Activated B cell treated with CpG ODN at 0.5 μM for 24 hours (primary cell): ENCODE measurements around the gene FADS6. TPM values are rescaled to one million over a fixed set of nuclear protein-coding genes. Genes with fewer than 3 reads are reported as not detected.
"Not testable (repeated sequence)": the region's sequence is repeated elsewhere in the genome, so short reads cannot be mapped to it uniquely, and the experiment has no call there.

Source experiments
- ATAC-seq: fragments of 200-7000 bp; cut with Tn5 transposase; one replicate; pipeline ENCODE4 v1.10.0; 2021; ENCODE audit warnings: low read depth, mild to moderate bottlenecking, moderate library complexity
- CTCF ChIA-PET: fragments of 350-600 bp; sonication (Branson Sonifier 250); formaldehyde crosslinking; loops from one replicate; lab custom pipeline; 2021; ENCODE audit warnings: antibody characterized with exemption; lab: Charles Lee
- POLR2A ChIA-PET: fragments of 350-600 bp; sonication (Branson Sonifier 250); formaldehyde crosslinking; loops from one replicate; lab custom pipeline; 2021; ENCODE audit warnings: antibody characterized with exemption; lab: Charles Lee
- DNase-seq: peaks from one replicate; pipeline ENCODE4 v3.0.0; 2022
- H3K27ac Mint-ChIP-seq: one replicate; pipeline ENCODE4 v1.8.0; 2020; ENCODE audit warnings: mixed read lengths
- H3K27me3 Mint-ChIP-seq: one replicate; pipeline ENCODE4 v1.8.0; 2021; ENCODE audit warnings: mixed read lengths
- H3K36me3 Mint-ChIP-seq: one replicate; pipeline ENCODE4 v1.8.0; 2021; ENCODE audit warnings: low read depth, mixed read lengths
- H3K4me1 Mint-ChIP-seq: one replicate; pipeline ENCODE4 v1.8.0; 2021; ENCODE audit warnings: mixed read lengths
- H3K4me3 Mint-ChIP-seq: one replicate; pipeline ENCODE4 v1.8.0; 2020; ENCODE audit warnings: mild to moderate bottlenecking, mixed read lengths
- H3K9me3 Mint-ChIP-seq: one replicate; pipeline ENCODE4 v1.8.0; 2020; ENCODE audit warnings: mixed read lengths
- CTCF ChIP-seq: fragments of 200-600 bp; IDR thresholded peaks from one replicate; pipeline ENCODE4 v1.8.0; 2022; ENCODE audit warnings: antibody characterized with exemption, mild to moderate bottlenecking
- intact Hi-C: fragments of 100-400 bp; cut with micrococcal nuclease; formaldehyde crosslinking; loops from one replicate; pipeline ENCODE4 v1.15.1; 2024
- total RNA-seq: library from RNA; stranded (reverse); gene quantifications from 2 replicates; pipeline ENCODE4 v1.2.3, GENCODE V29; 2022

FADS6 gene
- total RNA-seq, 1 donor from 2014 or later, result not detected

GRCh38 chr17:74871356-74872076, 21.9 kb downstream of the FADS6 start:
- Mint-ChIP-seq H3K4me1 (peaks cover 22% of the 10 kb centered on the region), H3K9me3 (no peaks in the 10 kb centered on the region), H3K4me3 (peak overlapping the region; percentile 94), H3K36me3 (no peaks in the 10 kb centered on the region), H3K27me3 (no peaks in the 10 kb centered on the region), H3K27ac (no peak overlapping the region)
- POLR2A ChIA-PET, result no interaction called here
- ATAC-seq (no peak), DNase-seq (no peak)
- intact Hi-C loops, result loop anchor here (2.0 to 5.0 kb wide), 2 partner anchors 175 to 659 kb away; partner anchors contain the start of genes ATP5PD, KCTD2 and TTYH2
- no peak for TF ChIP-seq CTCF
- CTCF ChIA-PET, result interaction anchor here (2.1 kb wide), 1 partner anchor 9 kb away, joined by 8 read pairs; no protein-coding TSS in a partner anchor

- ChIA-PET CTCF (no interaction called here), POLR2A (no interaction called here)
- Mint-ChIP-seq H3K4me3 (no peak overlapping the region), H3K4me1 (peaks cover 22% of the 10 kb centered on the region), H3K36me3 (no peaks in the 10 kb centered on the region), H3K27ac (no peak overlapping the region), H3K9me3 (no peaks in the 10 kb centered on the region), H3K27me3 (no peaks in the 10 kb centered on the region)
- intact Hi-C loops, result loop anchor here (5.0 kb wide), 1 partner anchor 658 kb away; the partner anchor contains the start of gene TTYH2
- no peak for ATAC-seq
- TF ChIP-seq CTCF, result no peak
- no peak for DNase-seq
Observed at GRCh38 chr17:74870512-74870911, 22.9 kb downstream of the FADS6 start.

- H3K4me1 Mint-ChIP-seq, result peaks cover 23% of the 10 kb centered on the region
- ChIA-PET CTCF (interaction anchor here (0.9 kb wide), 1 partner anchor 124 kb away, joined by 3 read pairs; no protein-coding TSS in a partner anchor), POLR2A (interaction anchor here (0.6 kb wide), 1 partner anchor 114 kb away, joined by 6 read pairs; no protein-coding TSS in a partner anchor)
- not testable (repeated sequence) for H3K27me3 Mint-ChIP-seq, H3K27ac Mint-ChIP-seq, H3K4me3 Mint-ChIP-seq, H3K36me3 Mint-ChIP-seq, H3K9me3 Mint-ChIP-seq, ATAC-seq, DNase-seq
- intact Hi-C loops, result loop anchor here (5.0 kb wide), 1 partner anchor 658 kb away; the partner anchor contains the start of gene TTYH2
Observed at GRCh38 chr17:74870028-74870427, 23.4 kb downstream of the FADS6 start.

- no peak for DNase-seq
- Mint-ChIP-seq H3K27me3 (no peaks in the 10 kb centered on the region), H3K4me3 (no peak overlapping the region), H3K27ac (no peak overlapping the region), H3K4me1 (peaks cover 24% of the 10 kb centered on the region), H3K9me3 (no peaks in the 10 kb centered on the region), H3K36me3 (no peaks in the 10 kb centered on the region)
- intact Hi-C loops, result no loop called here
- POLR2A ChIA-PET, result no interaction called here
- CTCF ChIA-PET, result interaction anchor here (1.0 kb wide), 1 partner anchor 211 kb away, joined by 5 read pairs; no protein-coding TSS in a partner anchor
- TF ChIP-seq CTCF, result no peak
- no peak for ATAC-seq
Observed at GRCh38 chr17:74868908-74869255, 24.6 kb downstream of the FADS6 start.

GRCh38 chr17:74868251-74868907, 25.1 kb downstream of the FADS6 start:
- DNase-seq, result no peak
- Mint-ChIP-seq H3K4me3 (no peak overlapping the region), H3K36me3 (no peaks in the 10 kb centered on the region), H3K4me1 (peaks cover 21% of the 10 kb centered on the region), H3K9me3 (no peaks in the 10 kb centered on the region), H3K27me3 (no peaks in the 10 kb centered on the region), H3K27ac (no peak overlapping the region)
- intact Hi-C loops, result no loop called here
- POLR2A ChIA-PET, result no interaction called here
- no peak for TF ChIP-seq CTCF
- no peak for ATAC-seq
- CTCF ChIA-PET, result interaction anchor here (1.0 kb wide), 1 partner anchor 211 kb away, joined by 5 read pairs; no protein-coding TSS in a partner anchor
